Neural cell (in vitro differentiated cells): Measurements from ENCODE around the gene ZNF580. TPM values are rescaled to one million over a fixed set of nuclear protein-coding genes. Genes with fewer than 3 reads are reported as not detected.

Experiments
- H2AFZ ChIP-seq: fragments of 200-600, 300-800 bp; sonication (generic), shearing (Covaris generic); 2 replicates; pipeline ENCODE4 v1.6.0; 2014; ENCODE audit warnings: low read depth, mild to moderate bottlenecking, antibody characterized with exemption, low read length, moderate library complexity
- H3F3A ChIP-seq: fragments of 200-600 bp; shearing (Covaris generic); 2 replicates; pipeline ENCODE4 v1.6.1; 2016; ENCODE audit warnings: mild to moderate bottlenecking, moderate library complexity, mixed read lengths, antibody characterized with exemption, low read length; ENCODE audit not compliant: insufficient read depth, poor library complexity, severe bottlenecking
- H3K27ac ChIP-seq: fragments of 200-600, 300-800 bp; sonication (generic), shearing (Covaris generic); 2 replicates; pipeline ENCODE4 v1.5.1; 2014; ENCODE audit warnings: mild to moderate bottlenecking, low read length, moderate library complexity
- H3K27me3 ChIP-seq: fragments of 300-800, 200-600 bp; sonication (generic), shearing (Covaris generic); 2 replicates; pipeline ENCODE4 v1.6.0; 2014; ENCODE audit warnings: mild to moderate bottlenecking, low read depth, low read length, moderate library complexity; ENCODE audit not compliant: insufficient read depth
- H3K36me3 ChIP-seq: fragments of 300-800, 200-600 bp; sonication (generic), shearing (Covaris generic); 2 replicates; pipeline ENCODE4 v1.5.1; 2014; ENCODE audit warnings: mild to moderate bottlenecking, antibody characterized with exemption, low read length, moderate library complexity; ENCODE audit not compliant: insufficient read depth
- H3K4me2 ChIP-seq: fragments of 300-800, 200-600 bp; sonication (generic), shearing (Covaris generic); 2 replicates; pipeline ENCODE4 v1.6.0; 2014; ENCODE audit warnings: mild to moderate bottlenecking, low read length
- H3K4me3 ChIP-seq: fragments of 300-800, 200-600 bp; sonication (generic), shearing (Covaris generic); 2 replicates; pipeline ENCODE4 v1.5.1; 2014; ENCODE audit warnings: mild to moderate bottlenecking, low read length, moderate library complexity
- H3K79me2 ChIP-seq: fragments of 200-600 bp; shearing (Covaris generic); replicated peaks from 2 replicates; pipeline ENCODE4 v1.6.0; 2014; ENCODE audit warnings: mild to moderate bottlenecking, low read length, moderate library complexity; ENCODE audit not compliant: insufficient read depth
- H3K9ac ChIP-seq: fragments of 300-800, 200-600 bp; sonication (generic), shearing (Covaris generic); 2 replicates; pipeline ENCODE4 v1.6.1; 2016; ENCODE audit warnings: mild to moderate bottlenecking, low read length, mixed read lengths
- H3K9me2 ChIP-seq: fragments of 200-600 bp; shearing (Covaris generic); 2 replicates; pipeline ENCODE4 v1.6.1; 2016; ENCODE audit warnings: mild to moderate bottlenecking, low read length, mixed read lengths; ENCODE audit not compliant: insufficient read depth
- H3K9me3 ChIP-seq: fragments of 200-600, 300-800 bp; sonication (generic), shearing (Covaris generic); 2 replicates; pipeline ENCODE4 v1.6.1; 2016; ENCODE audit warnings: mild to moderate bottlenecking, mixed run types, low read length, moderate library complexity, mixed read lengths
- H4K20me1 ChIP-seq: fragments of 200-600 bp; shearing (Covaris generic); 2 replicates; pipeline ENCODE4 v1.6.1; 2016; ENCODE audit warnings: mild to moderate bottlenecking, mixed run types; ENCODE audit not compliant: insufficient read depth
- EP300 ChIP-seq: fragments of 450-650 bp; conservative IDR thresholded peaks from 2 replicates; pipeline ENCODE4 v1.6.1; 2014; ENCODE audit warnings: antibody characterized with exemption, mild to moderate bottlenecking, moderate library complexity; ENCODE audit not compliant: poor library complexity, severe bottlenecking
- EZH2 ChIP-seq: fragments of 200-600, 300-800 bp; shearing (Covaris generic), sonication (generic); IDR thresholded peaks from 2 replicates; pipeline ENCODE4 v1.6.1; 2014; ENCODE audit warnings: antibody characterized with exemption, low read length, borderline replicate concordance, mild to moderate bottlenecking; ENCODE audit not compliant: insufficient read depth, poor library complexity, severe bottlenecking
- MXI1 ChIP-seq: fragments of 450-650 bp; conservative IDR thresholded peaks from 2 replicates; pipeline ENCODE4 v1.6.1; 2014; ENCODE audit warnings: antibody characterized with exemption, mild to moderate bottlenecking; ENCODE audit not compliant: poor library complexity, severe bottlenecking
- POLR2AphosphoS5 ChIP-seq: IDR thresholded peaks from 2 replicates; pipeline ENCODE4 v1.6.1; 2012
- RAD21 ChIP-seq: fragments of 450-650 bp; conservative IDR thresholded peaks from 2 replicates; pipeline ENCODE4 v1.6.1; 2014; ENCODE audit warnings: antibody characterized with exemption, mild to moderate bottlenecking, moderate library complexity
- SMC3 ChIP-seq: fragments of 450-650 bp; conservative IDR thresholded peaks from 2 replicates; pipeline ENCODE4 v1.6.1; 2014; ENCODE audit warnings: antibody characterized with exemption, mild to moderate bottlenecking, moderate library complexity; ENCODE audit not compliant: poor library complexity
- TAF1 ChIP-seq: IDR thresholded peaks from 2 replicates; pipeline ENCODE4 v1.6.1; 2012; ENCODE audit warnings: low read depth
- polyA plus RNA-seq: library from polyadenylated mRNA; depleted of rRNA; stranded (reverse); fragments of >200 nt; gene quantifications from 2 replicates; pipeline ENCODE4 v1.2.3, GENCODE V29; 2014
- TF ChIP-seq, protein P1 (sequence below): IDR thresholded peaks from 2 replicates; pipeline ENCODE4 v1.6.1; 2012; ENCODE audit warnings: borderline replicate concordance
- TF ChIP-seq, protein P2 (sequence below): fragments of 450-650 bp; IDR thresholded peaks from 2 replicates; pipeline ENCODE4 v1.5.1; 2014; ENCODE audit warnings: antibody characterized with exemption, mild to moderate bottlenecking, moderate library complexity; ENCODE audit not compliant: poor library complexity, severe bottlenecking

The ZNF580 gene
- polyA plus RNA-seq, 1 donor from 2014 or later, result 11.7 TPM

DNA sequence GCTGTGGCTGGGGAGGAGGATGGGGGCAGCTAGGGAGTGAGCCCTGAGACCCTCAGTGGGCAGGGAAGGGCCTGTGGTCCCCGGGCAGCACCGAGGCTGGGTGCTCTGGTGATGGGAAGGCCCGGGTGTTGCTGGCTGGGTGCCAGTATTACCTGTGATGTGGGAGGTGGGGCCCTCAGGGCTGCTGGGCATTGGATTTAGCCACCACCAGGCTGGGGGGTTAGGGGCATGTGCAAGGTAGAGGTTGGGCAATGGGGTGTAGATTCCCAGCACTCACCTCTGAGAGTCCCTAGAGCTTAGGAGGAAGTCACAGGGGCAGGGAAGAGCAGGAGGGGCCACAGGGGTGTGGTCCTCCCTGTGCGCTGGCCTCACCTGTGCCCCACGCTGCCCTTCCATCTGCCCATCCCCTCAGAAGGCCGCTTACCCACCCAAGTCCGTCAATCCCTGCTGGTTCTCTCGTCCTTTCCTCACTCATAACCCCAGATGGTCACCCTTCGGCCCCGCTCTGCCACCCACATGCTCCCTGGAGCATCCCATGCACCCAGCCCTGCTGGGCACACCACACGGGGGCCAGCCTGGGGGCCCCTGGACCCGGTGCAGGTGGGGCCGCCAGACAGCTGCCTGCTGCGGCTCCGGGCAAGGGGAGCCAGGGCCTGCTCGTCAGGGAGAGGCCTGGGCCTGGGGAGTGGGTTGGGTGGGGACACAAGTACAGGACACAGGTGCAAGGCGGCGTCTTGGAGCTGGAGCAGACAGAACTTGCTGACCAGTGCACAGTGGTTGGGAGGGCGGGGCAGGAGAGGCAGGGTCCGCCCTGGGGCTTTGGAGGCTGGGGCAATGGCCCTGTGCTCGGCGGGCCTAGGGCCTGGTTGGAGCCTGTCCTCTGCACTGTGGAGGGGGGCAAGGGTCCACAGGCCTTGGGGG, 46.7 kb downstream of the ZNF580 start:
- H3K9ac ChIP-seq, result no peak overlapping the region
- H3F3A ChIP-seq, result no peaks in the 10 kb centered on the region
- no peaks in the 10 kb centered on the region for H4K20me1 ChIP-seq
- H3K9me3 ChIP-seq, result no peaks in the 10 kb centered on the region
- no peak overlapping the region for H2AFZ ChIP-seq
- no peak overlapping the region for H3K4me2 ChIP-seq
- no peaks in the 10 kb centered on the region for H3K36me3 ChIP-seq
- H3K4me3 ChIP-seq, result no peak overlapping the region
- TF ChIP-seq MXI1, result no peak
- no peak for TF ChIP-seq SMC3
- TF ChIP-seq TAF1, result no peak
- TF ChIP-seq, protein P1, sequence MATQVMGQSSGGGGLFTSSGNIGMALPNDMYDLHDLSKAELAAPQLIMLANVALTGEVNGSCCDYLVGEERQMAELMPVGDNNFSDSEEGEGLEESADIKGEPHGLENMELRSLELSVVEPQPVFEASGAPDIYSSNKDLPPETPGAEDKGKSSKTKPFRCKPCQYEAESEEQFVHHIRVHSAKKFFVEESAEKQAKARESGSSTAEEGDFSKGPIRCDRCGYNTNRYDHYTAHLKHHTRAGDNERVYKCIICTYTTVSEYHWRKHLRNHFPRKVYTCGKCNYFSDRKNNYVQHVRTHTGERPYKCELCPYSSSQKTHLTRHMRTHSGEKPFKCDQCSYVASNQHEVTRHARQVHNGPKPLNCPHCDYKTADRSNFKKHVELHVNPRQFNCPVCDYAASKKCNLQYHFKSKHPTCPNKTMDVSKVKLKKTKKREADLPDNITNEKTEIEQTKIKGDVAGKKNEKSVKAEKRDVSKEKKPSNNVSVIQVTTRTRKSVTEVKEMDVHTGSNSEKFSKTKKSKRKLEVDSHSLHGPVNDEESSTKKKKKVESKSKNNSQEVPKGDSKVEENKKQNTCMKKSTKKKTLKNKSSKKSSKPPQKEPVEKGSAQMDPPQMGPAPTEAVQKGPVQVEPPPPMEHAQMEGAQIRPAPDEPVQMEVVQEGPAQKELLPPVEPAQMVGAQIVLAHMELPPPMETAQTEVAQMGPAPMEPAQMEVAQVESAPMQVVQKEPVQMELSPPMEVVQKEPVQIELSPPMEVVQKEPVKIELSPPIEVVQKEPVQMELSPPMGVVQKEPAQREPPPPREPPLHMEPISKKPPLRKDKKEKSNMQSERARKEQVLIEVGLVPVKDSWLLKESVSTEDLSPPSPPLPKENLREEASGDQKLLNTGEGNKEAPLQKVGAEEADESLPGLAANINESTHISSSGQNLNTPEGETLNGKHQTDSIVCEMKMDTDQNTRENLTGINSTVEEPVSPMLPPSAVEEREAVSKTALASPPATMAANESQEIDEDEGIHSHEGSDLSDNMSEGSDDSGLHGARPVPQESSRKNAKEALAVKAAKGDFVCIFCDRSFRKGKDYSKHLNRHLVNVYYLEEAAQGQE, result no peak
- no peak for TF ChIP-seq RAD21
- H3K27me3 ChIP-seq, result no peaks in the 10 kb centered on the region
- no peaks in the 10 kb centered on the region for H3K9me2 ChIP-seq
- peaks cover 5% of the 10 kb centered on the region for H3K79me2 ChIP-seq
- no peak overlapping the region for H3K27ac ChIP-seq

DNA sequence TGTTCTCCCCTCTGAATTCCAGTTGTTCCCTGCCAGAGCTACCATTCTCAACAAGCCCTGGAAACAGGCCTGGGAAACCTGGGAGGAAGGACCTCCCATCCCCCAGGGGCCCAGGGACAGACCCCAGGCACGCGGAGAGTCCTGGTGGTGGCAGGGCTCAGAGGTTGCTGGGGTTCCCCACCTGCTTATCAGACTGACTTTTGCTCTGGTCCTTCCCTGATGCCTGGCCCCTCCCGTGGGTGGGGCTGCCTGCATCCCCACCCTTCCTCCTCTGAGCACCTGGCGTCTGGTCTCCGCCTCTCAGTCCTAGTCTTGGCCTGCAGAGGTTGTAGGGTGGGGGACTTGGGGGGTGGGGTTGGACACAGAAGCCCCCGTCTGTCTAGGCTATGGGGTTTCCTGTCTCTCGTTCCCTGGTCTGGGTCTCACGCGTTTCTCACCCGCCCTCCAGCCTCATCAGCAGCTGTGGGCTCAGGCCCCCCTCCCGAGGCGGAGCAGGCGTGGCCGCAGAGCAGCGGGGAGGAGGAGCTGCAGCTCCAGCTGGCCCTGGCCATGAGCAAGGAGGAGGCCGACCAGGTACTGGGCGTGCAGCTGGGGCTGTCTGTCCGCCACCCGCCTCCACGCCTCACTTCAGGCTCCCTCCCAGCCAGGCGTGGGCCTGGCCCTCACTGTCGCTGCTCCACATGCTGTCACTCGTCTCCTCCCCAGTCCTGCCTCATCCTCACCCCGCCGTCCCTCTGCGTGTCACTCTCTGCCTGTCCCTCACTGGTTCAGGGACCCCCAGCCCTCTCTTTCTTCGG, 47.8 kb downstream of the ZNF580 start:
- Histone ChIP-seq H4K20me1 (no peaks in the 10 kb centered on the region), H3K4me3 (no peak overlapping the region), H3K79me2 (peaks cover 3% of the 10 kb centered on the region), H2AFZ (no peak overlapping the region), H3K9ac (no peak overlapping the region), H3K27ac (no peak overlapping the region), H3K36me3 (no peaks in the 10 kb centered on the region), H3F3A (no peaks in the 10 kb centered on the region), H3K9me3 (no peaks in the 10 kb centered on the region), H3K9me2 (no peaks in the 10 kb centered on the region), H3K27me3 (no peaks in the 10 kb centered on the region), H3K4me2 (no peak overlapping the region)
- TF ChIP-seq RAD21, result no peak
- TF ChIP-seq TAF1, result no peak
- TF ChIP-seq POLR2AphosphoS5, result no peak
- TF ChIP-seq, protein P1, result no peak
- TF ChIP-seq MXI1, result no peak
- no peak for TF ChIP-seq EP300
- no peak for TF ChIP-seq SMC3
- TF ChIP-seq, protein P2, sequence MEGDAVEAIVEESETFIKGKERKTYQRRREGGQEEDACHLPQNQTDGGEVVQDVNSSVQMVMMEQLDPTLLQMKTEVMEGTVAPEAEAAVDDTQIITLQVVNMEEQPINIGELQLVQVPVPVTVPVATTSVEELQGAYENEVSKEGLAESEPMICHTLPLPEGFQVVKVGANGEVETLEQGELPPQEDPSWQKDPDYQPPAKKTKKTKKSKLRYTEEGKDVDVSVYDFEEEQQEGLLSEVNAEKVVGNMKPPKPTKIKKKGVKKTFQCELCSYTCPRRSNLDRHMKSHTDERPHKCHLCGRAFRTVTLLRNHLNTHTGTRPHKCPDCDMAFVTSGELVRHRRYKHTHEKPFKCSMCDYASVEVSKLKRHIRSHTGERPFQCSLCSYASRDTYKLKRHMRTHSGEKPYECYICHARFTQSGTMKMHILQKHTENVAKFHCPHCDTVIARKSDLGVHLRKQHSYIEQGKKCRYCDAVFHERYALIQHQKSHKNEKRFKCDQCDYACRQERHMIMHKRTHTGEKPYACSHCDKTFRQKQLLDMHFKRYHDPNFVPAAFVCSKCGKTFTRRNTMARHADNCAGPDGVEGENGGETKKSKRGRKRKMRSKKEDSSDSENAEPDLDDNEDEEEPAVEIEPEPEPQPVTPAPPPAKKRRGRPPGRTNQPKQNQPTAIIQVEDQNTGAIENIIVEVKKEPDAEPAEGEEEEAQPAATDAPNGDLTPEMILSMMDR, result no peak
- TF ChIP-seq EZH2, result no peak
